ENCODE results near the gene ZNF160.

The ZNF160 gene

GRCh38 chr19:53131085-53131590 is 27.9 kb upstream of the ZNF160 start:
- H3K36me3 ChIP-seq (ENCODE audit: control insufficient read depth in 2 of 2, insufficient read depth in 1 of 2, low read length in 2 of 2): no peaks in the 10 kb centered on the region
- TF ChIP-seq ZNF10 (tag by site-specific recombination; IDR thresholded peaks at IDR 0.05) (no peak), ZNF121 (tag by site-specific recombination; IDR thresholded peaks at IDR 0.05) (no peak), PATZ1 (tag by site-specific recombination; IDR thresholded peaks at IDR 0.05) (no peak), GLIS1 (tag by site-specific recombination; IDR thresholded peaks at IDR 0.05) (no peak), ZNF239 (tag by site-specific recombination; IDR thresholded peaks at IDR 0.05) (no peak), ZNF76 (tag by site-specific recombination; IDR thresholded peaks at IDR 0.05; ENCODE audit: borderline replicate concordance, low read depth) (no peak), ZBTB7A (tag by site-specific recombination; IDR thresholded peaks at IDR 0.05; ENCODE audit: low read depth) (no peak), ZNF707 (tag by site-specific recombination; IDR thresholded peaks at IDR 0.05) (no peak), ZNF341 (tag by site-specific recombination; IDR thresholded peaks at IDR 0.05; ENCODE audit: low read depth) (no peak), ZNF776 (tag by site-specific recombination; IDR thresholded peaks at IDR 0.05; ENCODE audit: borderline replicate concordance) (no peak), ZNF518A (tag by site-specific recombination; conservative IDR thresholded peaks at IDR 0.05; ENCODE audit: low read depth) (no peak), ZFP3 (tag by site-specific recombination; IDR thresholded peaks at IDR 0.05; ENCODE audit: low read depth) (no peak), ZNF214 (tag by site-specific recombination; IDR thresholded peaks at IDR 0.05; ENCODE audit: borderline replicate concordance) (no peak), SETDB1 (IDR thresholded peaks at IDR 0.05; ENCODE audit: insufficient read length, low read length) (no peak), GLI2 (tag by site-specific recombination; IDR thresholded peaks at IDR 0.05; ENCODE audit: borderline replicate concordance, low read depth) (no peak), ZNF488 (tag by site-specific recombination; IDR thresholded peaks at IDR 0.05) (no peak), SCRT1 (tag by site-specific recombination; IDR thresholded peaks at IDR 0.05; ENCODE audit: borderline replicate concordance) (no peak), ZNF501 (tag by site-specific recombination; IDR thresholded peaks at IDR 0.05) (no peak), ZNF24 (tag by site-specific recombination; IDR thresholded peaks at IDR 0.05) (no peak), ZSCAN23 (tag by site-specific recombination; IDR thresholded peaks at IDR 0.05) (no peak)
- no peak overlapping the region for H3K27ac ChIP-seq (ENCODE audit: extremely low read depth, low read depth, low read length)
- no peaks in the 10 kb centered on the region; the same call in 1 of the 2 replicates for H3K9me3 ChIP-seq (ENCODE audit: control insufficient read depth, insufficient read depth, low read depth, low read length)
- H3K4me3 ChIP-seq (ENCODE audit: low read depth, low read length): no peak overlapping the region
- CTCF ChIA-PET: no interaction called here
- no peaks in the 10 kb centered on the region for H3K4me1 ChIP-seq (ENCODE audit: control insufficient read depth, insufficient read depth, low read length)
- POLR2A ChIA-PET: no interaction called here
